Effector CD8-positive, alpha-beta T cell (primary cell): Measurements from ENCODE around the gene USH1C.

Experiments
- DNase-seq: peaks from one replicate; lab custom pipeline; 2025; lab: John Stamatoyannopoulos, UW

Gene USH1C

GRCh38 chr11:17472467-17472866 is 71.7 kb downstream of the USH1C start:
- no peak for DNase-seq

GRCh38 chr11:17471501-17471900 is 72.7 kb downstream of the USH1C start:
- no peak for DNase-seq

DNA sequence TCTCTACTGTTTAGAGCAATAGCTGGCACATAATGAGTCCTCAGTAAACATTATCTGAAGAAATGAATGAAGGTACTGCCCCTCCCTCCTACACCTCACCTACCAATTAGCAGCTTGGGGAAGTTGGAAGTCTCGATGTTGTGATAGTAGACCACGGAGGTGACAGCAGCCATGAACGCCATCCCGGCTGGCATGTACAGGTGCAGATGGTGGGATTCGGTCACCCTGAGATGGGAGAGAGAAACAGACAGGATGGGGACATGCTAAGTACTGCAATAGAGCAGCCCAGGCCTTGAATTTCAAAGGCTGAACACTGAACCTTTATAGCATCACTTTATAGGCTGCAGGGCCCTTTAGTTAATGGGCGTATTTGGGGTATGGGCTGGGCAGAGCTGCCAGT is 74.2 kb downstream of the USH1C start:
- no peak for DNase-seq

GRCh38 chr11:17468122-17468521 is 76.1 kb downstream of the USH1C start:
- no peak for DNase-seq

GRCh38 chr11:17463546-17464174 is 80.6 kb downstream of the USH1C start:
- no peak for DNase-seq

- no peak for DNase-seq
These were observed 81.3 kb downstream of the USH1C start for GRCh38 chr11:17462940-17463339.

DNA sequence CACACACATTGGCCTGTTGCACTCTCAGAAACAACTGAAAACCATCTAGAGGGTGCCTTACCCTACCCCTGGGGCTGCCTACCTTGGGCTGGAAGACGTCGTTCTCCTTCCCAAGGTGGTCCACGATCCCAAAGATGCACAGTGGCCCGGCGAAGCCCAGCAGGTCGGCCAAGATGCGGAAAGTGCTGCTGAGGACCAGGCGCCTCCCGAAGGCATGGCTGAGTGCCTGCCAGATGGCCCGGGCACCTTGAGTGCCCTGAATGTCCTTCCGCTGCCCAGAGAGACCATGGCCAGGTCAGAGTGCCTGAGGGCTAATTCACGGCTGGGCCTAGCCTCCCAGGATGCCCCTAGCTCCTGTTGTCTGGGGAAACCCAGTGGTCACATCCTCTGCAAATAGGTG is 83.8 kb downstream of the USH1C start:
- no peak for DNase-seq

- DNase-seq, result no peak
These were observed 84.8 kb downstream of the USH1C start for GRCh38 chr11:17459236-17459896.

GRCh38 chr11:17458268-17458667 is 85.9 kb downstream of the USH1C start:
- DNase-seq, result no peak

GRCh38 chr11:17457396-17458173 is 86.6 kb downstream of the USH1C start:
- no peak for DNase-seq

DNA sequence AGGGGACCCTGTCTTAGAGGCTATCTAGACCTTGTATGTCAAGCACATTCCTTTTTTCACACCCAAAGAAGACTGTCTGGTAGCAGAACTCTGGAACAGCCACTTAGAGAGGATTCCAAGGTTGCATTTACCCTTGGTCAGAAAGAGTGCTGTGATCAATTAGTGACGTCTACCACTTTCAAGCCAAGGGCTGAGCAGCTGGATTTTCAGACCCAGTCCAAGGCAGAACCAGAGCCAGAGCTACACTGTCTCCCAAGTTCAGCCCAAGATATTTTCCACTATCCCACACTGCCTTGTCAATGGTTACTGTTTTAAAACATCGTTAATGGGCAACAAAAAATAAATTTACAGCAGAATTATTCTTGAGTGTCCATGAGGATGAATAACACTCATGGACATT is 91.5 kb downstream of the USH1C start:
- DNase-seq, result no peak

GRCh38 chr11:17449158-17449557 is 95.1 kb downstream of the USH1C start:
- no peak for DNase-seq

- DNase-seq, result no peak
These were observed 97.7 kb downstream of the USH1C start for GRCh38 chr11:17446482-17446881.

GRCh38 chr11:17445240-17445795 is 98.9 kb downstream of the USH1C start:
- no peak for DNase-seq

- DNase-seq, result no peak
These were observed 100.1 kb downstream of the USH1C start for GRCh38 chr11:17443926-17444690.
